Neuronal stem cell (in vitro differentiated cells): ENCODE data around the gene QSOX1.

Experiments used
- DNase-seq: peaks from one replicate; pipeline ENCODE4 v3.0.0-alpha.2; 2013; ENCODE audit warnings: low spot score
- H2AFZ ChIP-seq: one replicate; pipeline ENCODE4 v1.6.1; 2013; ENCODE audit warnings: mild to moderate bottlenecking, low read length, inconsistent platforms
- H2AK5ac ChIP-seq: 2 replicates; pipeline ENCODE4 v1.6.1; 2013; ENCODE audit warnings: low read depth, mild to moderate bottlenecking, inconsistent platforms, low read length, moderate library complexity, mixed read lengths
- H2BK120ac ChIP-seq: 2 replicates; pipeline ENCODE4 v1.6.1; 2013; ENCODE audit warnings: low read depth, mild to moderate bottlenecking, inconsistent platforms, low read length, moderate library complexity, mixed read lengths
- H2BK12ac ChIP-seq: one replicate; pipeline ENCODE4 v1.6.1; 2013; ENCODE audit warnings: low read length, inconsistent platforms
- H2BK15ac ChIP-seq: 2 replicates; pipeline ENCODE4 v1.6.1; 2013; ENCODE audit warnings: mild to moderate bottlenecking, low read length, inconsistent platforms, mixed read lengths
- H2BK5ac ChIP-seq: one replicate; pipeline ENCODE4 v1.6.1; 2013; ENCODE audit warnings: inconsistent platforms, mild to moderate bottlenecking, low read length, moderate library complexity
- H3K14ac ChIP-seq: one replicate; pipeline ENCODE4 v1.6.1; 2013; ENCODE audit warnings: low read length, inconsistent platforms
- H3K18ac ChIP-seq: 2 replicates; pipeline ENCODE4 v1.6.1; 2013; ENCODE audit warnings: low read length, inconsistent platforms
- H3K23ac ChIP-seq: 2 replicates; pipeline ENCODE4 v1.6.1; 2013; ENCODE audit warnings: low read depth, mild to moderate bottlenecking, mixed read lengths, low read length, inconsistent platforms; ENCODE audit not compliant: poor library complexity
- H3K27ac ChIP-seq: replicated peaks from 3 replicates; pipeline ENCODE4 v1.5.1; 2013; ENCODE audit warnings: low read length, inconsistent platforms
- H3K27me3 ChIP-seq, 3 experiments: 2 replicates each; pipeline ENCODE4 v1.6.1; 2013; ENCODE audit warnings: low read length in 3 of 3, mild to moderate bottlenecking in 2 of 3, inconsistent platforms in 1 of 3, low read depth in 1 of 3, mixed read lengths in 1 of 3, moderate library complexity in 1 of 3; ENCODE audit not compliant: control insufficient read depth in 3 of 3, insufficient read depth in 3 of 3
- H3K36me3 ChIP-seq, 2 donors: replicated peaks in 1 of 2; 2 replicates each; pipeline ENCODE4 v1.6.1; 2013; ENCODE audit warnings: low read length in 2 of 2; ENCODE audit not compliant: control insufficient read depth in 2 of 2, insufficient read depth in 2 of 2
- H3K4ac ChIP-seq: 2 replicates; pipeline ENCODE4 v1.6.1; 2013; ENCODE audit warnings: inconsistent platforms, mild to moderate bottlenecking, low read length, moderate library complexity
- H3K4me1 ChIP-seq, 2 donors: 1 replicate in 1 of 2; 2 replicates in 1 of 2; pipeline ENCODE4 v1.6.1; 2013; ENCODE audit warnings: low read length in 2 of 2, low read depth in 1 of 2; ENCODE audit not compliant: control insufficient read depth in 2 of 2, insufficient read depth in 1 of 2
- H3K4me2 ChIP-seq: one replicate; pipeline ENCODE4 v1.6.1; 2013; ENCODE audit warnings: mild to moderate bottlenecking, low read length, inconsistent platforms; ENCODE audit not compliant: insufficient read depth, poor library complexity, severe bottlenecking
- H3K4me3 ChIP-seq, 2 donors: 2 replicates each; pipeline ENCODE4 v1.5.1; 2013; ENCODE audit warnings: low read length in 2 of 2, mild to moderate bottlenecking in 2 of 2, inconsistent platforms in 1 of 2, moderate library complexity in 1 of 2
- H3K79me1 ChIP-seq: one replicate; pipeline ENCODE4 v1.6.1; 2013; ENCODE audit warnings: low read depth, mild to moderate bottlenecking, inconsistent platforms, low read length, moderate library complexity
- H3K9ac ChIP-seq: one replicate; pipeline ENCODE4 v1.6.1; 2013; ENCODE audit warnings: mild to moderate bottlenecking, low read depth, low read length, inconsistent platforms; ENCODE audit not compliant: poor library complexity
- H3K9me3 ChIP-seq, 2 donors: replicated peaks in 1 of 2; 2 replicates each; pipeline versions ENCODE3 to v1.6.1; 2013; ENCODE audit warnings: low read length in 2 of 2, mild to moderate bottlenecking in 2 of 2, inconsistent platforms in 1 of 2, low read depth in 1 of 2, mixed read lengths in 1 of 2, moderate library complexity in 1 of 2; ENCODE audit not compliant: control insufficient read depth in 2 of 2, insufficient read depth in 1 of 2
- H4K8ac ChIP-seq: one replicate; pipeline ENCODE4 v1.6.1; 2013; ENCODE audit warnings: low read depth, mild to moderate bottlenecking, inconsistent platforms, low read length, moderate library complexity
- H4K91ac ChIP-seq: one replicate; pipeline ENCODE4 v1.6.1; 2013; ENCODE audit warnings: low read length, low read depth, mild to moderate bottlenecking, inconsistent platforms; ENCODE audit not compliant: poor library complexity
- WGBS, 2 donors: extraction: QIAGEN DNeasy Blood & Tissue Kit; methylation state at CpG; one replicate each; pipeline ENCODE4 v1.1.7; 2013; ENCODE audit warnings: missing lambda C conversion rate in 2 of 2, mixed read lengths in 1 of 2; ENCODE audit not compliant: insufficient read length in 2 of 2, insufficient replicate concordance in 1 of 2; ENCODE audit errors: extremely low coverage in 2 of 2; 5-methylcytosine and 5-hydroxymethylcytosine counted together

The QSOX1 gene

GRCh38 chr1:180114396-180114945 lies 40.2 kb upstream of the QSOX1 start:
- no peak overlapping the region for H3K14ac ChIP-seq
- no peaks in the 10 kb centered on the region for H3K9me3 ChIP-seq
- no peak overlapping the region for H4K8ac ChIP-seq
- no peak overlapping the region for H2BK15ac ChIP-seq
- no peak overlapping the region for H3K27ac ChIP-seq
- no peak for DNase-seq
- no peak overlapping the region for H4K91ac ChIP-seq
- H3K23ac ChIP-seq = no peak overlapping the region
- peaks cover 9 to 43% of the 10 kb centered on the region in 2 donors for H3K36me3 ChIP-seq
- H3K4me1 ChIP-seq = no peaks in the 10 kb centered on the region
- no peaks in the 10 kb centered on the region for H3K79me1 ChIP-seq
- no peaks in the 10 kb centered on the region for H3K27me3 ChIP-seq
- H3K4me2 ChIP-seq = no peak overlapping the region
- no peak overlapping the region for H2AK5ac ChIP-seq
- H2BK120ac ChIP-seq = no peak overlapping the region
- H2BK12ac ChIP-seq = no peak overlapping the region
- H3K18ac ChIP-seq = no peak overlapping the region
- no peak overlapping the region for H3K4me3 ChIP-seq
- no CpG with 5 or more reads among the region's 4 CpGs for WGBS, 2 donors
- H2AFZ ChIP-seq = no peak overlapping the region
- no peak overlapping the region for H2BK5ac ChIP-seq
- no peak overlapping the region for H3K9ac ChIP-seq
- no peak overlapping the region for H3K4ac ChIP-seq

GRCh38 chr1:180116964-180117763 lies 37.5 kb upstream of the QSOX1 start:
- H2BK15ac ChIP-seq = no peak overlapping the region
- no peak overlapping the region for H2BK120ac ChIP-seq
- no peak overlapping the region for H3K27ac ChIP-seq
- H3K4me1 ChIP-seq = no peaks in the 10 kb centered on the region
- H3K27me3 ChIP-seq = no peaks in the 10 kb centered on the region
- no peak overlapping the region for H2BK5ac ChIP-seq
- H2AFZ ChIP-seq = no peak overlapping the region
- no peak overlapping the region for H4K8ac ChIP-seq
- H3K9ac ChIP-seq = no peak overlapping the region
- H4K91ac ChIP-seq = no peak overlapping the region
- H3K4me3 ChIP-seq = peak overlapping the region in 1 of 2 donors; percentile 7
- no peak for DNase-seq
- no CpG with 5 or more reads among the region's 14 CpGs for WGBS, 2 donors
- no peak overlapping the region for H3K14ac ChIP-seq
- H3K9me3 ChIP-seq = no peaks in the 10 kb centered on the region
- no peak overlapping the region for H3K23ac ChIP-seq
- no peak overlapping the region for H3K4ac ChIP-seq
- no peak overlapping the region for H2BK12ac ChIP-seq
- no peak overlapping the region for H3K18ac ChIP-seq
- H3K4me2 ChIP-seq = no peak overlapping the region
- no peak overlapping the region for H2AK5ac ChIP-seq
- H3K79me1 ChIP-seq = no peaks in the 10 kb centered on the region
- H3K36me3 ChIP-seq = peaks cover 1 to 16% of the 10 kb centered on the region in 2 donors

GRCh38 chr1:180117764-180118116 lies 36.9 kb upstream of the QSOX1 start:
- Histone ChIP-seq H2BK15ac (no peak overlapping the region), H3K27ac (no peak overlapping the region), H3K4me1 (no peaks in the 10 kb centered on the region)

GRCh38 chr1:180119837-180120236 lies 34.8 kb upstream of the QSOX1 start:
- Histone ChIP-seq H3K4ac (no peak overlapping the region), H2AFZ (no peak overlapping the region), H3K36me3 (peaks cover 0 to 2% of the 10 kb centered on the region in 2 donors), H3K18ac (no peak overlapping the region), H3K9me3 (no peaks in the 10 kb centered on the region), H3K9ac (no peak overlapping the region), H3K4me2 (no peak overlapping the region), H3K79me1 (no peaks in the 10 kb centered on the region), H3K27ac (no peak overlapping the region), H3K4me1 (no peaks in the 10 kb centered on the region), H2BK15ac (no peak overlapping the region), H3K27me3 (no peaks in the 10 kb centered on the region), H4K8ac (no peak overlapping the region), H3K14ac (no peak overlapping the region), H2BK5ac (no peak overlapping the region), H2BK120ac (no peak overlapping the region), H3K4me3 (no peak overlapping the region), H3K23ac (no peak overlapping the region), H2AK5ac (no peak overlapping the region), H2BK12ac (no peak overlapping the region), H4K91ac (no peak overlapping the region)
- no CpG with 5 or more reads among the region's 2 CpGs for WGBS, 2 donors
- DNase-seq = no peak

More at GRCh38 chr1:180117764-180118116, 36.9 kb upstream of the QSOX1 start:
- Histone ChIP-seq H3K4ac (no peak overlapping the region), H3K14ac (no peak overlapping the region), H4K91ac (no peak overlapping the region), H3K18ac (no peak overlapping the region), H2BK120ac (no peak overlapping the region), H3K4me3 (no peak overlapping the region), H2BK12ac (no peak overlapping the region), H2AK5ac (no peak overlapping the region), H3K4me2 (no peak overlapping the region), H2AFZ (no peak overlapping the region), H2BK5ac (no peak overlapping the region), H3K27me3 (no peaks in the 10 kb centered on the region), H4K8ac (no peak overlapping the region), H3K9me3 (no peaks in the 10 kb centered on the region), H3K79me1 (no peaks in the 10 kb centered on the region), H3K9ac (no peak overlapping the region), H3K36me3 (peaks cover 0 to 10% of the 10 kb centered on the region in 2 donors), H3K23ac (no peak overlapping the region)
- no peak for DNase-seq
- WGBS, 2 donors = no CpG with 5 or more reads among the region's 2 CpGs
